C4-2B (cell line): Measurements from ENCODE around the gene SEC63.
A peak's percentile ranks its signal among the peaks of the same experiment; 100 is the strongest.
"Not testable (repeated sequence)": the region's sequence is repeated elsewhere in the genome, so short reads cannot be mapped to it uniquely, and the experiment has no call there.

Experiments used
- H3K27ac ChIP-seq: fragments of 450-650 bp; 2 replicates; pipeline ENCODE4 v1.5.1; 2017
- CTCF ChIP-seq: fragments of 450-650 bp; conservative IDR thresholded peaks from 2 replicates; pipeline ENCODE4 v1.5.1; 2017; ENCODE audit warnings: mild to moderate bottlenecking
- ZFX ChIP-seq: fragments of 450-650 bp; IDR thresholded peaks from 2 replicates; pipeline ENCODE4 v1.6.1; 2017

SEC63 gene

GRCh38 chr6:107870381-107870780, 87.6 kb downstream of the SEC63 start:
- TF ChIP-seq ZFX (no peak), CTCF (no peak)
- no peak overlapping the region for H3K27ac ChIP-seq

- no peak overlapping the region for H3K27ac ChIP-seq
- TF ChIP-seq CTCF: no peak
- TF ChIP-seq ZFX: no peak
Observed at GRCh38 chr6:107869871-107870270, 88.1 kb downstream of the SEC63 start.

- no peak for TF ChIP-seq ZFX
- no peak for TF ChIP-seq CTCF
- no peak overlapping the region for H3K27ac ChIP-seq
Observed at GRCh38 chr6:107868867-107869611, 89.0 kb downstream of the SEC63 start.

GRCh38 chr6:107867302-107867615, 90.7 kb downstream of the SEC63 start:
- no peak overlapping the region for H3K27ac ChIP-seq
- no peak for TF ChIP-seq ZFX
- peak; percentile 43 for TF ChIP-seq CTCF

GRCh38 chr6:107866606-107867301, 91.3 kb downstream of the SEC63 start:
- no peak overlapping the region for H3K27ac ChIP-seq
- TF ChIP-seq ZFX (no peak), CTCF (peak; percentile 73)

- TF ChIP-seq CTCF (no peak), ZFX (no peak)
- no peak overlapping the region for H3K27ac ChIP-seq
Observed at GRCh38 chr6:107864226-107865127, 93.5 kb downstream of the SEC63 start.

- TF ChIP-seq ZFX: no peak
- TF ChIP-seq CTCF: no peak
- no peak overlapping the region for H3K27ac ChIP-seq
Observed at GRCh38 chr6:107862383-107862782, 95.6 kb downstream of the SEC63 start.

- H3K27ac ChIP-seq: not testable (repeated sequence)
Observed at GRCh38 chr6:107860963-107861362, 97.0 kb downstream of the SEC63 start.

- H3K27ac ChIP-seq: not testable (repeated sequence)
Observed at GRCh38 chr6:107860144-107860543, 97.9 kb downstream of the SEC63 start.
